Activated B cell treated with CpG ODN at 0.5 μM for 24 hours (primary cell): ENCODE data around the gene ABCB6. TPM values are rescaled to one million over a fixed set of nuclear protein-coding genes. Genes with fewer than 3 reads are reported as not detected.

ENCODE experiments used
- ATAC-seq: fragments of 200-7000 bp; cut with Tn5 transposase; one replicate; pipeline ENCODE4 v1.10.0; 2021; ENCODE audit warnings: low read depth, mild to moderate bottlenecking, moderate library complexity
- CTCF ChIA-PET: fragments of 350-600 bp; sonication (Branson Sonifier 250); formaldehyde crosslinking; loops from one replicate; lab custom pipeline; 2021; ENCODE audit warnings: antibody characterized with exemption; lab: Charles Lee
- POLR2A ChIA-PET: fragments of 350-600 bp; sonication (Branson Sonifier 250); formaldehyde crosslinking; loops from one replicate; lab custom pipeline; 2021; ENCODE audit warnings: antibody characterized with exemption; lab: Charles Lee
- DNase-seq: peaks from one replicate; pipeline ENCODE4 v3.0.0; 2022
- H3K27ac Mint-ChIP-seq: one replicate; pipeline ENCODE4 v1.8.0; 2020; ENCODE audit warnings: mixed read lengths
- H3K27me3 Mint-ChIP-seq: one replicate; pipeline ENCODE4 v1.8.0; 2021; ENCODE audit warnings: mixed read lengths
- H3K36me3 Mint-ChIP-seq: one replicate; pipeline ENCODE4 v1.8.0; 2021; ENCODE audit warnings: low read depth, mixed read lengths
- H3K4me1 Mint-ChIP-seq: one replicate; pipeline ENCODE4 v1.8.0; 2021; ENCODE audit warnings: mixed read lengths
- H3K4me3 Mint-ChIP-seq: one replicate; pipeline ENCODE4 v1.8.0; 2020; ENCODE audit warnings: mild to moderate bottlenecking, mixed read lengths
- H3K9me3 Mint-ChIP-seq: one replicate; pipeline ENCODE4 v1.8.0; 2020; ENCODE audit warnings: mixed read lengths
- CTCF ChIP-seq: fragments of 200-600 bp; IDR thresholded peaks from one replicate; pipeline ENCODE4 v1.8.0; 2022; ENCODE audit warnings: antibody characterized with exemption, mild to moderate bottlenecking
- intact Hi-C: fragments of 100-400 bp; cut with micrococcal nuclease; formaldehyde crosslinking; loops from one replicate; pipeline ENCODE4 v1.15.1; 2024
- total RNA-seq: library from RNA; stranded (reverse); gene quantifications from 2 replicates; pipeline ENCODE4 v1.2.3, GENCODE V29; 2022

The ABCB6 gene
- total RNA-seq, 1 donor from 2014 or later: 16.6 TPM

- no peak for TF ChIP-seq CTCF
- ChIA-PET POLR2A (no interaction called here), CTCF (no interaction called here)
- H3K9me3 Mint-ChIP-seq: no peaks in the 10 kb centered on the region
- ATAC-seq (no peak), DNase-seq (no peak)
- intact Hi-C loops: no loop called here
- H3K4me1 Mint-ChIP-seq: no peaks in the 10 kb centered on the region
- no peaks in the 10 kb centered on the region for H3K36me3 Mint-ChIP-seq
- H3K27me3 Mint-ChIP-seq: peaks cover 6% of the 10 kb centered on the region
- H3K4me3 Mint-ChIP-seq: no peak overlapping the region
- no peak overlapping the region for H3K27ac Mint-ChIP-seq
These were observed 19.8 kb downstream of the ABCB6 start for GRCh38 chr2:219198974-219199373.

DNA sequence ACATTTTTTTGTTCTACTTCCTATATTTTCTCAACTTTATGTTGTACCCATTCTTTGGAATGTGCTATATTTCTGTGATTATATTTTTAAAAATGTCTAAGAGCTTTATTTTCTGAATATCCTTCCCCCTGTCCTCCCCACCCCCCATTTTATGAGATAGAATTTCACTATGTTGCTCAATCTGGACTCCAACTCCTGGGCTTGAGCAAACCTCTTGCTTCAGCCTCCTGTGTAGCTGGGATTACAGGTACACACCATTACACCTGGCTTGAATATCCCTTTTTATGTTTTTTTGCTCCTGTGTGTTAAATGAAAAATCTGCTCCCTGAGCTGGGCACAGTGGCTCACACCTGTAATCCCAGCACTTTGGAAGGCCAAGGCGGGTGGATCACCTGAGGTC, 21.4 kb downstream of the ABCB6 start:
- ChIA-PET CTCF (no interaction called here), POLR2A (interaction anchor here (0.7 to 1.4 kb wide), 4 partner anchors 9 to 526 kb away, joined by 3 to 6 read pairs (median 4); partner anchors contain the start of genes RNF25, STK36 and ZFAND2B)
- Mint-ChIP-seq H3K36me3 (no peaks in the 10 kb centered on the region), H3K27me3 (peaks cover 6% of the 10 kb centered on the region), H3K4me1 (no peaks in the 10 kb centered on the region), H3K9me3 (no peaks in the 10 kb centered on the region), H3K4me3 (no peak overlapping the region), H3K27ac (no peak overlapping the region)
- DNase-seq (no peak), ATAC-seq (no peak)
- no peak for TF ChIP-seq CTCF
- intact Hi-C loops: no loop called here

- Mint-ChIP-seq H3K4me3 (no peak overlapping the region), H3K9me3 (no peaks in the 10 kb centered on the region), H3K27me3 (no peaks in the 10 kb centered on the region), H3K36me3 (peaks cover 32% of the 10 kb centered on the region), H3K4me1 (peaks cover 10% of the 10 kb centered on the region), H3K27ac (peak overlapping the region; percentile 46)
- DNase-seq (no peak), ATAC-seq (peak; percentile 78)
- no peak for TF ChIP-seq CTCF
- CTCF ChIA-PET: no interaction called here
- intact Hi-C loops: loop anchor here (1.0 kb wide), 1 partner anchor 9 kb away; the partner anchor contains the start of gene RETREG2
- POLR2A ChIA-PET: interaction anchor here (0.6 kb wide), 1 partner anchor 61 kb away, joined by 7 read pairs; no protein-coding TSS in a partner anchor
These were observed 31.9 kb downstream of the ABCB6 start for GRCh38 chr2:219186754-219187456.

DNA sequence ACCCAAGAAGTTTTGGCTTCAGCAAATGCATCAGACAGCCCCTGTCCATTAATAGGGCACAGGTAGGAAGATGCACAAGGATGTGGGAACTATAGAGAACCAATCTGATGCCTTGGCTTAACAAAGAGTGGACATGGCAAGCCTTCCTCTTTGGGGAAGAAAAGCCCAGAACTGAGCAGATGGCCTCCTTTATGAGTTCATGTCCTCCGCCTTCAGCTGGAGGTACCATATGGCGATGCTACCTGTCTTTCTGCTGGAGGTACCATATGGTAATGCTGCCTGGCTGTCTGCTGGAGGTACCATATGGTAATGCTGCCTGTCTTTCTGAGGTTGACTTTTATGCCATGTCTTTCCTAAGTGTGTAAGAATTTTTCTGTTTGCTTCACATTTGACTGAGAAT, 34.6 kb downstream of the ABCB6 start:
- no peak for TF ChIP-seq CTCF
- intact Hi-C loops: no loop called here
- peaks cover 55% of the 10 kb centered on the region for H3K36me3 Mint-ChIP-seq
- no peaks in the 10 kb centered on the region for H3K27me3 Mint-ChIP-seq
- peaks cover 18% of the 10 kb centered on the region for H3K4me1 Mint-ChIP-seq
- ChIA-PET POLR2A (interaction anchor here (1.0 kb wide), 1 partner anchor 8 kb away, joined by 5 read pairs; no protein-coding TSS in a partner anchor), CTCF (no interaction called here)
- no peaks in the 10 kb centered on the region for H3K9me3 Mint-ChIP-seq
- H3K27ac Mint-ChIP-seq: no peak overlapping the region
- DNase-seq (no peak), ATAC-seq (no peak)
- no peak overlapping the region for H3K4me3 Mint-ChIP-seq

GRCh38 chr2:219183151-219183772, 35.5 kb downstream of the ABCB6 start:
- H3K9me3 Mint-ChIP-seq: no peaks in the 10 kb centered on the region
- no peak overlapping the region for H3K4me3 Mint-ChIP-seq
- ATAC-seq (no peak), DNase-seq (no peak)
- peaks cover 23% of the 10 kb centered on the region for H3K4me1 Mint-ChIP-seq
- H3K27ac Mint-ChIP-seq: no peak overlapping the region
- no peak for TF ChIP-seq CTCF
- H3K36me3 Mint-ChIP-seq: peaks cover 60% of the 10 kb centered on the region
- H3K27me3 Mint-ChIP-seq: no peaks in the 10 kb centered on the region
- ChIA-PET CTCF (no interaction called here), POLR2A (interaction anchor here (1.4 to 4.8 kb wide), 3 partner anchors 23 to 70 kb away, joined by 4 to 35 read pairs (median 4); partner anchors contain the start of genes TUBA4A, TUBA4B and ZFAND2B)
- intact Hi-C loops: no loop called here
